Testis (tissue), 3 donors: ENCODE results near the gene PRKN. TPM values are rescaled to one million over a fixed set of nuclear protein-coding genes. Genes with fewer than 3 reads are reported as not detected.
"Not testable (repeated sequence)": the region's sequence is repeated elsewhere in the genome, so short reads cannot be mapped to it uniquely, and the experiment has no call there.

Source experiments
- DNase-seq: peaks from one replicate; pipeline ENCODE4 v3.0.0-alpha.2; 2019
- H3K27ac ChIP-seq, 2 donors: fragments of 200-600 bp; sonication (generic); one replicate each; pipeline ENCODE4 v1.5.1; 2019
- H3K27me3 ChIP-seq: fragments of 200-600 bp; sonication (generic); one replicate; pipeline ENCODE4 v1.5.1; 2019
- H3K36me3 ChIP-seq: fragments of 200-600 bp; sonication (generic); one replicate; pipeline ENCODE4 v1.5.1; 2017; ENCODE audit warnings: low read depth; ENCODE audit errors: missing control alignments
- H3K4me1 ChIP-seq: fragments of 200-600 bp; sonication (generic); one replicate; pipeline ENCODE4 v1.5.1; 2019
- H3K4me3 ChIP-seq, 2 donors: fragments of 200-600 bp; sonication (generic); one replicate each; pipeline ENCODE4 v1.5.1; 2017 to 2019
- H3K9me3 ChIP-seq: fragments of 200-600 bp; sonication (generic); one replicate; pipeline ENCODE4 v1.5.1; 2017
- POLR2A ChIP-seq: fragments of 450-650 bp; IDR thresholded peaks from one replicate; pipeline ENCODE4 v1.6.1; 2017; ENCODE audit warnings: antibody characterized with exemption, mild to moderate bottlenecking, moderate library complexity
- WGBS, 2 donors: methylation state at CpG; one replicate each; pipeline ENCODE4 v1.1.5; 2018; 5-methylcytosine and 5-hydroxymethylcytosine counted together
- intact Hi-C: fragments of 100-400 bp; cut with DNase I; formaldehyde crosslinking; loops from one replicate; pipeline ENCODE4 v1.15.1; 2023; ENCODE audit warnings: low total_unique reads
- polyA plus RNA-seq: library from polyadenylated mRNA; stranded (reverse); fragments of 350-450 nt; fragmentation: Illumina TruSeq; extraction: RNeasy Lipid Tissue Mini Kit (QIAGEN cat#74804); gene quantifications from one replicate; pipeline ENCODE4 v1.2.3, GENCODE V29; 2014; ENCODE audit warnings: low read depth, low replicate concordance; ENCODE audit not compliant: insufficient read depth
- total RNA-seq, 2 donors: library from RNA; depleted of rRNA; stranded (reverse); fragments of >200 nt; gene quantifications; one replicate each; pipeline ENCODE4 v1.2.3, GENCODE V29; 2016
- TF ChIP-seq, protein P1 (sequence below), 3 experiments: fragments of 450-650 bp in 2 of 3; fragments of 200-600 bp in 1 of 3; sonication (generic) in 1 of 3; IDR thresholded peaks; one replicate each; pipeline ENCODE4 v1.5.1; 2016 to 2019; ENCODE audit warnings: antibody characterized with exemption in 3 of 3, mild to moderate bottlenecking in 2 of 3, moderate library complexity in 1 of 3

Gene PRKN
- total and polyA plus RNA-seq, 3 donors from 2014 or later, result 19.1 to 34.5 (median 28.8) TPM

DNA sequence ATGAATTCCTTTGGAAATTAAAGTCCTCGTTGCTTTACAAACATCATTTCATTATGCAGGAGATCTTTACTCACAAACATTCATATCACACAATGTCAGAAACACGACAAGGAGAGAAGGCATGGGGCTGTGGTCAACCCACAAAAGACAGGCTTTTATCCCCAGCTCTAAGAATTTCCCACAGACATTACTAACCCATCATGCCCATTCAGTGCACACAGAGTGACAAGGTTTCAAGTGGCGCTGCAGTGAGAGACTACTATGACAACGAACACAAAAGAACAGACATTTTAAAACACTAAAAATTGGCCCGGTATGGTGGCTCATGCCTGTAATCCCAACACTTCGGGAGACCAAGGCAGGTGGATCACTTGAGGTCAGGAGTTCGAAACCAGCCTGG lies 873.9 kb downstream of the PRKN start:
- Histone ChIP-seq H3K36me3 (no peaks in the 10 kb centered on the region), H3K27me3 (no peaks in the 10 kb centered on the region), H3K27ac (no peak overlapping the region), H3K4me3 (no peak overlapping the region), H3K4me1 (no peaks in the 10 kb centered on the region), H3K9me3 (no peaks in the 10 kb centered on the region)
- TF ChIP-seq, protein P1, sequence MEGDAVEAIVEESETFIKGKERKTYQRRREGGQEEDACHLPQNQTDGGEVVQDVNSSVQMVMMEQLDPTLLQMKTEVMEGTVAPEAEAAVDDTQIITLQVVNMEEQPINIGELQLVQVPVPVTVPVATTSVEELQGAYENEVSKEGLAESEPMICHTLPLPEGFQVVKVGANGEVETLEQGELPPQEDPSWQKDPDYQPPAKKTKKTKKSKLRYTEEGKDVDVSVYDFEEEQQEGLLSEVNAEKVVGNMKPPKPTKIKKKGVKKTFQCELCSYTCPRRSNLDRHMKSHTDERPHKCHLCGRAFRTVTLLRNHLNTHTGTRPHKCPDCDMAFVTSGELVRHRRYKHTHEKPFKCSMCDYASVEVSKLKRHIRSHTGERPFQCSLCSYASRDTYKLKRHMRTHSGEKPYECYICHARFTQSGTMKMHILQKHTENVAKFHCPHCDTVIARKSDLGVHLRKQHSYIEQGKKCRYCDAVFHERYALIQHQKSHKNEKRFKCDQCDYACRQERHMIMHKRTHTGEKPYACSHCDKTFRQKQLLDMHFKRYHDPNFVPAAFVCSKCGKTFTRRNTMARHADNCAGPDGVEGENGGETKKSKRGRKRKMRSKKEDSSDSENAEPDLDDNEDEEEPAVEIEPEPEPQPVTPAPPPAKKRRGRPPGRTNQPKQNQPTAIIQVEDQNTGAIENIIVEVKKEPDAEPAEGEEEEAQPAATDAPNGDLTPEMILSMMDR (IDR thresholded peaks at IDR 0.05), result no peak
- TF ChIP-seq POLR2A, result no peak
- no peak for DNase-seq
- intact Hi-C loops, result no loop called here
- 88 to 92% methylated on average over 7 of the region's 7 CpGs for WGBS, 2 donors

DNA sequence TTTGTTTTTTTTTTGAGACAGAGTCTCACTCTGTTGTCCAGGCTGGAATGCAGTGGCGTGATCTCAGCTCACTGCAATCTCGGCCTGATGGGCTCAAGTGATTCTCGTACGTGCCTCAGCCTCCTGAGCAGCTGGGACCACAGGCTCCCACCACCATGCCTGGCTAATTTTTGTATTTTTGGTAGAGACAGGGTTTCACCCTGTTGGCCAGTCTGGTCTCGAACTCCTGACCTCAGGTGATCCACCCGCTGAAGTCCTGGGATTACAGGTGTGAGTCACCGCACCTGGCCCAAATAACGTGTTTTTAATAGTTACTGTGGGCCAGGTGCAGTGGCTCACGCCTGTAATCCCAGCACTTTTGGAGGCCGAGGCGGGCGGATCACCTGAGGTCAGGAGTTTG lies 876.1 kb downstream of the PRKN start:
- H3K9me3 ChIP-seq, H3K27me3 ChIP-seq, H3K4me3 ChIP-seq, intact Hi-C loops, H3K27ac ChIP-seq, H3K36me3 ChIP-seq, H3K4me1 ChIP-seq, DNase-seq: not testable (repeated sequence)
- 95 to 96% methylated on average over 12 of the region's 12 CpGs for WGBS, 2 donors

DNA sequence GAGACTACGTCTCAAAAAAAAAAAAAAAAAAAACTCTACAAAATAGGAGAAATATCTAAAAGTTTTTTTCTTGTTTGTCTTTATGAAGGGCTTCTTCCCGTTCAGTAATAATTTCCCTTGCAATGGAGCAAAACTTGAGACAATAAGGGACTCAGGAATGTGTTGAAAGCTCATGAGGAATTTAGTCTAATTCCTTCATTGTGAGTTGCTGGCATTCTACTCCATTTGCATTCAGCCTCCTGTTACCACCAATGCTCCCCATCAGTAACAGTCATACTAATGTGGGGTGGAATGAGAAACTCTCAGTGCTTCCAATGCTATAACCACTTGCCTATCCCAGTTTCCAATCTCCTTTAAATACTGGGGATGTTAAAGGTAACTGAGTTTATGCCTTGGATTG lies 877.0 kb downstream of the PRKN start:
- no peak for TF ChIP-seq POLR2A
- TF ChIP-seq, protein P1 (IDR thresholded peaks at IDR 0.05), result no peak
- H3K27ac ChIP-seq, result no peak overlapping the region
- no peaks in the 10 kb centered on the region for H3K36me3 ChIP-seq
- no peaks in the 10 kb centered on the region for H3K27me3 ChIP-seq
- 93 to 94% methylated on average over 2 of the region's 2 CpGs for WGBS, 2 donors
- no peaks in the 10 kb centered on the region for H3K4me1 ChIP-seq
- no peak overlapping the region for H3K4me3 ChIP-seq
- DNase-seq, result no peak
- H3K9me3 ChIP-seq, result no peaks in the 10 kb centered on the region
- intact Hi-C loops, result no loop called here

DNA sequence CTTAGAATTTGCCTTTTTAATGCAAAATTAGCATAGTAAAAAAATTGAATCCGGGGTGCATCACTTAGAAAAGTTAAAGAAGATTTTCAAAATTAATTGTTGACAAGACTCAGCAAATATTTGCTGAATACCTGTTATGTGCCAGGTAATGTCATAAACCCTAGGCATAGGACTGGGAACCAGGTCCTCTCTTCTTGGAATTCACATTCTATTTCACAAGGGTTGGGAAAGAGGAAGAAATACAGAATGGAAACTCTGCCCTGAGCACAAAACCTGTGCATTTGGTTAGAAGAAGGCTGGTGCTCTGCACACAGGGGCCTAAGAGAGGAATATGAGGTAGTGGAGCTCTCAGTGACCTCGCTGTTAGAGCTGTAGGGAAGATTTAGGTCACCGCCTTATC lies 879.9 kb downstream of the PRKN start:
- no peak overlapping the region for H3K4me3 ChIP-seq
- no peak overlapping the region for H3K27ac ChIP-seq
- WGBS, 2 donors, result 81 to 91% methylated on average over 3 of the region's 3 CpGs
- no peaks in the 10 kb centered on the region for H3K9me3 ChIP-seq
- no peaks in the 10 kb centered on the region for H3K36me3 ChIP-seq
- peak; percentile 18 for DNase-seq
- H3K4me1 ChIP-seq, result no peaks in the 10 kb centered on the region
- TF ChIP-seq, protein P1 (IDR thresholded peaks at IDR 0.05), result no peak
- TF ChIP-seq POLR2A, result no peak
- H3K27me3 ChIP-seq, result no peaks in the 10 kb centered on the region
- intact Hi-C loops, result no loop called here

DNA sequence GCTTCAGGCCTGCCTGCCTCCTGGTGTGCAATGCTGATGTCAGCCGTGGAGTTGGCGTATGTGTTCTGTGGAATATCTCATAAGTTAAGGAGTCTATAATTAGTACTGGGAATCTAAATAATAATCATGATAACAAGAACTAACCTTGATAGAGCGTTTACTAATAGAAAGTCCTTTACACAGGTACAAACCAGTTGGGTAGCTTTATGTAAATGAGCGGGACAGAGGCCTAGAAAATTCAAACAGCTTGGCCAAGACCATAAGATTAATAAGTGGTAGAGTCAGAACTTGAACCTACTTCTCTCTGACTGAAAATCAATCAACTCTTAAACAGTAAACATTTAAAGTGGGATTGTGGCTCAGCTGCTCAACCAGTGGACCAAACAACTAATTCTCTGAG lies 882.8 kb downstream of the PRKN start:
- Histone ChIP-seq H3K36me3 (no peaks in the 10 kb centered on the region), H3K4me1 (no peaks in the 10 kb centered on the region), H3K4me3 (no peak overlapping the region), H3K9me3 (no peaks in the 10 kb centered on the region), H3K27me3 (no peaks in the 10 kb centered on the region), H3K27ac (no peak overlapping the region)
- DNase-seq, result no peak
- TF ChIP-seq, protein P1 (IDR thresholded peaks at IDR 0.05), result no peak
- TF ChIP-seq POLR2A, result no peak
- WGBS, 2 donors, result 83 to 91% methylated on average over 4 of the region's 4 CpGs
- intact Hi-C loops, result no loop called here
